ENCODE results near the gene DOCK1.

DNA sequence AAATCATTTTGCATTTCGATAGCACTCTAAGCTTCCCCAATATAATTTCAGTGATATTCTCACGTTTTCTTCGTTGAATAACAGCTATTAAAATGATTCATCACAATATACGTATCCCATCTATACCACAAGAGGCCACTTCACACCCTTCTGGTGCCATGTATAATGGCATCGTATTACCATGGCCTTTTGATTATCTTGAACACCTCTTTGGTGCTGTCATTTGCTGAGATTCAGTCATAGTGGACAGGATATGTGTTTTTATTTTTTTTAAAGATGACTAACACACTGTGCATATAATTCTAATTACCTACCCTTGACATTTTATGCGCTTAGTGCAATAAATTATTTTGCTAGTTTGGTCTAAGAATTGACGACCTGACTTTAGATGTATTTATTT lies 297.8 kb downstream of the DOCK1 start:
- TF ChIP-seq CHD2 (IDR thresholded peaks at IDR 0.05; ENCODE audit: low read length, partially characterized antibody) (no peak), JUND (IDR thresholded peaks at IDR 0.05) (no peak), FOXM1 (IDR thresholded peaks at IDR 0.05; ENCODE audit: low read depth) (no peak), POLR2AphosphoS5 (IDR thresholded peaks at IDR 0.05; ENCODE audit: low read depth, low read length) (no peak)
- TF ChIP-seq, protein P1, sequence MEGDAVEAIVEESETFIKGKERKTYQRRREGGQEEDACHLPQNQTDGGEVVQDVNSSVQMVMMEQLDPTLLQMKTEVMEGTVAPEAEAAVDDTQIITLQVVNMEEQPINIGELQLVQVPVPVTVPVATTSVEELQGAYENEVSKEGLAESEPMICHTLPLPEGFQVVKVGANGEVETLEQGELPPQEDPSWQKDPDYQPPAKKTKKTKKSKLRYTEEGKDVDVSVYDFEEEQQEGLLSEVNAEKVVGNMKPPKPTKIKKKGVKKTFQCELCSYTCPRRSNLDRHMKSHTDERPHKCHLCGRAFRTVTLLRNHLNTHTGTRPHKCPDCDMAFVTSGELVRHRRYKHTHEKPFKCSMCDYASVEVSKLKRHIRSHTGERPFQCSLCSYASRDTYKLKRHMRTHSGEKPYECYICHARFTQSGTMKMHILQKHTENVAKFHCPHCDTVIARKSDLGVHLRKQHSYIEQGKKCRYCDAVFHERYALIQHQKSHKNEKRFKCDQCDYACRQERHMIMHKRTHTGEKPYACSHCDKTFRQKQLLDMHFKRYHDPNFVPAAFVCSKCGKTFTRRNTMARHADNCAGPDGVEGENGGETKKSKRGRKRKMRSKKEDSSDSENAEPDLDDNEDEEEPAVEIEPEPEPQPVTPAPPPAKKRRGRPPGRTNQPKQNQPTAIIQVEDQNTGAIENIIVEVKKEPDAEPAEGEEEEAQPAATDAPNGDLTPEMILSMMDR (IDR thresholded peaks at IDR 0.05): no peak
- TF ChIP-seq, protein P2, sequence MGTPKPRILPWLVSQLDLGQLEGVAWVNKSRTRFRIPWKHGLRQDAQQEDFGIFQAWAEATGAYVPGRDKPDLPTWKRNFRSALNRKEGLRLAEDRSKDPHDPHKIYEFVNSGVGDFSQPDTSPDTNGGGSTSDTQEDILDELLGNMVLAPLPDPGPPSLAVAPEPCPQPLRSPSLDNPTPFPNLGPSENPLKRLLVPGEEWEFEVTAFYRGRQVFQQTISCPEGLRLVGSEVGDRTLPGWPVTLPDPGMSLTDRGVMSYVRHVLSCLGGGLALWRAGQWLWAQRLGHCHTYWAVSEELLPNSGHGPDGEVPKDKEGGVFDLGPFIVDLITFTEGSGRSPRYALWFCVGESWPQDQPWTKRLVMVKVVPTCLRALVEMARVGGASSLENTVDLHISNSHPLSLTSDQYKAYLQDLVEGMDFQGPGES (IDR thresholded peaks at IDR 0.05; ENCODE audit: low read depth, low read length): no peak

Data from SK-N-SH (cell line).